Ecto neural progenitor cell (in vitro differentiated cells): ENCODE data around the gene CLDN8.

Experiments used
- DNase-seq: peaks from one replicate; pipeline ENCODE4 v3.0.0-alpha.2; 2018; ENCODE audit warnings: low spot score

The CLDN8 gene

DNA sequence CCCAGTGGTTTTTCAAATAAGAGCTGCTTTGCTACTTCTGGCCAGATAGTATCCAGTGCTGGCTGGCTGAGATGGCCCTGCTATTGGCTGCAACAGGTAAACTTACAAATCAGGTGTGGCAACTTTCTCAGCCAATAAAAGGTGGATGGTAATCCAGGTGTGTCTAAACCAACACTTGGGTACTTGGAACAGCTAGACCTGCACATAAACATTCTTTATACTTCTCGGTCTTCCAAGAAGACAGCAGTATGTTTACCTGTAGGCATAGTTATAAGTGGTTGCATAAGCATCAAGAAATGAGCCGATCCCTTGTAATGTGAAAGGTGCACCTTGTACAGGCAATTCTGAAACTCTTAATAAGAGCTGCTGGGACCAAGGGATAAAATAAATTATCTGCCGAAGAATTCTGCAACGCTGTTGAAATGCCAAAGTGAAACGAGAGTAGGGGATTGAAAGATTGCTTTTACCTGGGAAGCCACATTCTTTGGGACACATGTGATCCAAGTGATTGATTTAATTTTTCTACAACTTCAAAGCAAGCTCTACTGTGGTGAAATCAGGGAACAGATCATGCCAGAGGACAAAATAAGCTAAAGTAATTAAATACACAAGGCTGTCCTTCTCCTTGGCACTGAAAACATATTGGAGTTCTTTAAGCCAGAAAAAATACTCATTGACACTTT, at the start of gene CLDN8:
TSS of gene CLDN8 (minus strand) at position 57 of the 683 bp plus-strand sequence. CDS start 172 bp downstream, outside the sequence.
- DNase-seq = no peak

DNA sequence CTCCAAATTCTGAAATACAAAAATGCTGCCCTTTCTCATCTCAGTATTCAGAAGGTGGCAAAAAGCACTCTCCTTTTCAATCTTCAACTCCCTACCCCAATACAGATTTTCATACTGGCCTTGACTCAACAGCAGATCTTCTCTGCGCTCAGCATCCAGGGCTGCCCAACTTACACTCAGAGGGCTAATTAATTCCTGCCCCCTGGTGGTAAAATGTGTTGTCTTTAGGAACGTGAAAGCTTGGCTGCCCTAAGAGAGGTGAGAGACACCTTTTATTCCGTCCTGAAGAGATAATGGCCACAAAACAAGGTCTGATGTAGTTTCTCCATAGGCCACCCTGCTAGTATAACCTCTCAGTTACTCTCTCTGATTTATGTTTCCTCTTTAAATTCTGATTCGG, 41.9 kb upstream of the CLDN8 start:
- no peak for DNase-seq

DNA sequence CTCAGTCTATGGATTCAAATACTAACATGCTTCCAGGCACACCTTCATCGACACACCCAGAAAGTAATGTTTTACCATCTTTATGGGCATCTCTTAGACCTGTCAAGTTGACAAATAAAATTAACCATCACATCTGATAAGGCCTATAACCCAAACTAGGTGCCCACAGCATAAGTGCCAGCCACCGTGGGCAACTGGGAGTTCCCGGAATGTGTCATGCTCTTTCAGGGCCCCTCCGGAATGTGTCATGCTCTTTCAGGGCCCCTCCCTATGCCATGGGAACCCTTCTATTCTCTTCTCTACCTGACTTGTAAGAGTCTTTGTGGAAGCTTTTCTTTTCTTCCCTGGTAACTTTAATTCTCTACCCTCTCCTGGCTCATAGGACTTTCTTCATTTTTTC, 40.2 kb upstream of the CLDN8 start:
- DNase-seq = no peak

DNA sequence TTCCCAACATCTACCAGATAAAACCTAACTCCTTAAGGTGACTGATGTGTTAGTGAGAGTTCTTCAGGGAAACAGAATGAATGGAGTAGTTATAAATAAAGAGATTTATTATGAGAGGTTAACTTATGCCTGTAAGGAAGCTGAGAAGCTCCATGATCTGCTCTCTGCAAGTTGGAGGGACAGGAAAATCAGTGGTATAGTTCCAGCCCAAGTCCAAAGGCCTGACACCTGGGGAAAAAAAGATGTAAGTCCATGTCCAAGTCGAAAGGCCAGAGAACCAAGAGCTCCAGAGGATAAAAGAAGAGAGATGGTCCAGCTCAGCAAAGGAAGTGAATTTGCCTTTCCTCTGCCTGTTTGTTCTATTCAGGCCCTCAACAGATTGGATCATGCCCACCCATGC, 39.8 kb upstream of the CLDN8 start:
- DNase-seq = no peak

DNA sequence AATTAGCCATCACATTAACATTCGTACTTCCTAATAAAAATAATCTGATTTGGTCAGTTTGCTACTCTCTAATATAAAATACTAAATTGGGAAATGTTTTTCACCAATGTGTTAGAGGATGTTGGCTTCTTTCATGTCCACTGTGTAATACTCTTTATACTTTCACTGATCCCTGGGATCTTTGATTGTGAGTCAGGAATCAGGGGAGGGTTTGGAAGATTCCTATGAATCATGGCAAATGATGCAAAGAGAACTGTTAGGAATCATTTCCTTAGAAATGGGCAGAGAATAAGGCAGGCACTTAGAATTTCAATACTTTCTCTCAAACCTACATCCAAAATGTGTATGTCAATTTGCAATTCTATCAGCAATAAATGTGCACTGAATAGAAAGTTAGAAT, 35.9 kb upstream of the CLDN8 start:
- no peak for DNase-seq

DNA sequence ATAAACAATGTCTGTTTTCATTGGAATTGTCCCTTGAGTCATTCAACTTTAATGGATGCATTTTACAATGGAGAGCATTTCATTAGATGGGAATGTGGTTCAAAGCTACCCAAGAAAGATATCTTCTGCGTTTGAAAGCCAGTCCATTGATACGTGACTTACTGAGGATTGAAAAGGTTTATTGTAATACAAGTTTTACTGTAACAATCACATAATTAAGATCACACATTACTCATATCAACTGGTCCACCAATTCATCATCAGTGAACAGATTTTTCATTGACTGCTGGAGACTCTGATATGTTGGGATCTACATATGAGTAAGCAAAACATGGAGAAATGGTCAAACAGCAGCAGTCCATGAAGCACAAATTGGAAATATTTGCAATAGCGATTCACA, 34.0 kb upstream of the CLDN8 start:
- no peak for DNase-seq

DNA sequence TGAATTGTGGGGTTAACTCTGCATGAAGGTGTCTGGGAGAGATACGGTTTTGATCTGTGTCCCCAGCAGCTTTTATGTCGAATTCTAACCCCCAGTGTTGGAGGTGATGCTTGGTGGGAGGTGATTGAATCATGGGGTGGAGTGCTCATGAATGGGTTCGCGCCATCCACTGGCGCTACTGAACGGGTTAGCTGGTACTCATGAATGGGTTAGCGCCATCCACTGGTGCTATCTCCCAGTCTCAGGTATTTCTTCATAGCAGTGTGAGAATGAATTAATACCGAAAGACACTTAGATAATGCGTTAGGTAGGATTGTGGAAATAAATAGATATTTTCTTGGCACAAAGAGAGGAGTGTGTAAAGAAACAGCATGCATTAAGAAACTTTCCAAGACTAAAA, 32.9 kb upstream of the CLDN8 start:
- DNase-seq = no peak

DNA sequence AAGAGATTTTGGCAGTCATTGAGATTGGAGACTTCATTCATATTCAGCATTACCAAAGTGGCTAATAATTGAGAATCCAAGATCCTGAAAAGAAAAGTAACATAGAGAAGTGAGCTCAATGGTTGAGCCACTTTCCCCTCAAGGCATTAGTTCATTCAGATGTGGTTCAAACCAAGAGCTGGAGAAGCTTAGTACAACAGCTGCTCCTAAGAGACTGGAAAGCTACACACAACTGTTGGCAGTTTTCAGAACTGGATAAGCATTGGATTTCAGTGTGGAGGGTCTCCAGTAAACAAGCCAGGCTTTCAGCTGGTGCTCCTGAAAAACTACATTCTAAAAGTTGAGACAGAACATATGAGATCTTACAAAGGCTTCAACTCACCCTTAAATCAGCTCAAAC, 29.2 kb upstream of the CLDN8 start:
- DNase-seq = no peak

DNA sequence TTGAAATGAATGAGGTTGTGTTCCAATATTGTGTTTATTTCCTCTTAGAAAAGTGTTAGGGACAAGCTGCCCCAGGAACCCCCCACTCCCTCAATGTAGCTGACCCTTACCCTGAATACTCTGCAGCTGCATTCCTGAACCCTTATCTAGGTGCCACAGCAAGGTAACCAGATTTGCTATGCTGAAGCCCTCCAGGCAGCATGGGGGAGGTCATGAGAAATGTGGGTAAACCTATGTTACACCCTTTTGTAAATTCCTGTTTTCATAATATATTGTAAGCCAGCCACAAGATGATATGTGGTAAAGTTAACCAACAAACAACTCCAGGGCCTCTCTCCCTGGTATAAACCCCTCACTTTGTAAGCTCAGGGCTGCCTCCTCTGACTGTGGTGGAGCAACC, 27.8 kb upstream of the CLDN8 start:
- no peak for DNase-seq

DNA sequence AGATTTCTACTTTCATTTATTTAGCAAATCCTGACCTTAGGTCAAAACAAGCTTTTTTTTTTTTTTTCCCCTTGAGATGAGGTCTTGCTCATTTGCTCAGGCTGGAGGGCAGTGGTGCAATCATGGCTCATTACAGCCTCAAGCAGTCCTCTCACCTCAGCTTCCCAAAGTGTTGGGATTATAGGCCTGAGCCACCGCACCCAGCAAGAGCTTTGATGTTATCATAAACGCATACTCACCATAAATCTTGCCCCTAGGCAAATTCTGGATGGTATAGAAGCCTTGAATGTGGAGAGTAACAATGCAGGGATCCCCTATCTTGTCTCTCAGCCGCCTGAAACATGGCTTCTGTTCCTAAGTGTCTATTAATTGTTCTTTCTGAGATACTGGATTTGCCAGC, 24.8 kb upstream of the CLDN8 start:
- DNase-seq = no peak

DNA sequence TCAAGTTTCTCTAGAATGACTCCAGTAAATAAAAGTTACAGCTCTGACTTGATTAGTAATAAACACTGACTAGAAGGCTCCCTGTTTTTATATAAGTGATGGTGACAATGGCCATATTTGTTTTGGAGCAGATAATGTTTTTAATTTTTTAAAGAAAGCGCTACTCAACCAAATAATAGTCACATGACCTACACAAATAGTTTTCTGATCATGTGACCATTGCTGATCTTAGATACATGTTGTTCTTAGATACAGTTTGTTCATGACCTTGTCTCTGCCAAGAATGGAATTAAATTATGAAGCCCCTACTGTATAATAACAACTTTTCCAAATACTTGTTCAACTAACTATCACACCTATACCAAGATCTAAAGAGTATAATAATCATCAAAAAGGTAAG, 22.3 kb upstream of the CLDN8 start:
- no peak for DNase-seq

DNA sequence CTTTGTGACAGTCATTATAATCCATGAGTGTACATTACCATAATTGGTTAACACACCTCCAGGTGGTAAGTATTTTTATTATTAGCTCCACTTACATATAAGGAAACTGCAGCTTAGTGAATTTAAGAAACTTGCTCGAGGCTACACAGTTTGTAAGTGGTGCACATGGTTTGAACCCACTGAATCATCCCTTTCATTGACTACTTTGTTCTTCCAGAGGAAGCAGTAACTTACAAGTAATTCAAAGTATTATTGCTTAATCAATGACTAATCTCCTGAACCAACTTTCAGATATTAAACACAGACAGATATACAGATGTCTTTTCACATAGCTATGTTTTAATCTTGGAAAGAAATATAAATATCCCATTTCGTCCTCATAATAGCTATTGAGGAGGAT, 18.7 kb upstream of the CLDN8 start:
- DNase-seq = no peak

DNA sequence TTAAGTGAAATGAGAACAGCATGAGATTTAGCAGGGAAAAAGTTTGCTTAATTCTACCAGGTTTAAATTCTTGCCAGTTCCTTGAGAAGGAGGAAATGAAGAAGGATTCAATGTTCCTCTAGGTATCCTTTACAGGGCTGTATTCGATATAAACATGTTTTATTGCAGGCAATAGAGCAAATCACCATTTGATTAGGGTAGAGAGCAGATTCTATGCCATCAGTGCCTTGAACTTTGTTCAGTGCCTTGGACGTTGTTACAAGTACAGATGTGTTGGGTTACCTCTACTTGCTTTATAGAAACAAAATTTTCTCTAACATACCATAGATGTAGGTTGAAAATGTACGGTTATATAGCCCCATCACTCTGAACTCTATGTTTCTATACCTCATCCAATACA, 18.2 kb upstream of the CLDN8 start:
- no peak for DNase-seq

DNA sequence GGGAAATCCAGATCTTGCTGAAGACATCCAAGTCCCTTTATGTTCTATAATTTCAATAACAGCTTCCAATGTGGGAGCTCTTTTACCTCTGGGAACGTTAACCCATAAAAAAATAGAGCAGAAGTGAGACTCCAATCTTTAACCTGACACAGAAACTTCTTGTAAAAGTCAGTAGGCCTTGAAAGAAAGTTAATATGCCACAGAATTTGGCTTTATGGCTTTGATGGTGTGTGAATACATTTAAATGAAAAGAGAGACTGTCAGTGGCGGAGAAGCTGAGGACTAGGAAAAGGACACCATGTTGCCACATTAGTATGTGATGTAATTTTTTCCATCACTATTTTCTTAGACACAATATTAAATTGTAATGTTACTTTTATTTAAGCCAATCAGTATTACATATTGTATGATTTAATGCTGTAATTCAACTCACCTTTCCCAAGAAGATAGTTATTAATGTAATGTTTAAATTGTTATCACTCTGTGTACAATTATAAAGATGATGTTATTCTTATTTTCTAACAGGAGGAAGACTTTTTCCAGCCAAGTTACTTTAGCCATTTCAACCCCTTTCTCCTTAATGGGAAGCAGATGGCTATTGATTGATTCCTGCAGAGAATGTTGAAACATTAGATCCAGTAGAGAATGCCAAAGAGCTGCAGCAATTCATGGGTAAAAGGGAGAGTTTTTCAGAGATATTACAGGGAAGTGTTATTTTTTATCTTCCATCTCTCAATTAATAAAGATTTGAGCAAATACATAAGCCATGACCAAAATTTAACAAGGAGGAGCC, 17.5 kb upstream of the CLDN8 start:
- no peak for DNase-seq

DNA sequence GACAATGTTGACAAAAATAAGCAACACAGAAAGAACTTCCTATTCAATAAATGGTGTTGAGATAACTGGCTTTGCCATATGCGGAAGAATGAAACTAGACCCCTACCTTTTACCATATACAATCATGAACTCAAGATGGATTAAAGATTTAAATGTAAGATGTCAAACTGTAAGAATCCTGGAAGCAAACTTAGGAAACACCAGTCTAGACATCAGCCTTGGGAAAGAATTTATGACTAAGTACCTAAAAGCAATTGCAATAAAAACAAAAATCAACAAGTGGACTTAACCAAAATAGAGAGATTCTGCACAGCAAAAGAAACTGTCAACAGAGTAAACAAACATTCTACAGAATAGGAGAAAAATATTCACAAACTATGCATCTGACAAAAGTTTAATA, 16.1 kb upstream of the CLDN8 start:
- no peak for DNase-seq

DNA sequence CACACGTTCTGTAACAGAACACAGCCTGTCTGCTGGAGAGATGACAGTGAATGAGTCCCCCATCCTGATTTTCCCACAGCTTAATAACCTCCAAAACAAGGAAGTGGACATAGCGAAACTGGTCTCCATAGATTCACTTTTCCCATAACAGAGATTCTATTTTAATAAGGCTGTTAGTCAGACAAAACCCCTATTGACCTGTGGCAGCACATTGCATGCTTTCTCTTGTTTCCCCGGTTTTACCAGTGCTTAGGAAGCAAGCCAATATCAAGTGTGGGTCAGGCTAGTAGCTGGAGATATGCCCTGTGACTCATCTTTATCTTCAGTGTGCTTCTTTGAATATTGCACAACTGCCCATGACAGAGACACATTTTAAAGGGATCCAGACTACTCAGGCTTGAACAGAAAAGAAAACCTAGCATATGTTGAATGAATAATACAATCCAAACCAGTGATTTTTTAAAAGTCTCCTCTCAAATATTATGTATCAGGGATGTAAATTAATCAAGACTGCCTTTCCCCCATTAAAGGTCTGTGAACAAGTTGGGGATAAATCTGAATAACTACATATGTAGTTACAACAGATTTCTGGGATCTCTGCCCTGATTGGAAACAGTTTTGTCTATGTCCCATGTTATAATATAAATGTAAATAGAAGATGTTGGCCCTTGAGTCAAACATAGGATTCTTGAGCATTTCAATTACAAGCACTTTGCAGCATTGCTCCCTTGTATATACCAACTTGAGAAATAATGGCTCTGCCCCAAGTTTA, 11.9 kb upstream of the CLDN8 start:
- DNase-seq = no peak

DNA sequence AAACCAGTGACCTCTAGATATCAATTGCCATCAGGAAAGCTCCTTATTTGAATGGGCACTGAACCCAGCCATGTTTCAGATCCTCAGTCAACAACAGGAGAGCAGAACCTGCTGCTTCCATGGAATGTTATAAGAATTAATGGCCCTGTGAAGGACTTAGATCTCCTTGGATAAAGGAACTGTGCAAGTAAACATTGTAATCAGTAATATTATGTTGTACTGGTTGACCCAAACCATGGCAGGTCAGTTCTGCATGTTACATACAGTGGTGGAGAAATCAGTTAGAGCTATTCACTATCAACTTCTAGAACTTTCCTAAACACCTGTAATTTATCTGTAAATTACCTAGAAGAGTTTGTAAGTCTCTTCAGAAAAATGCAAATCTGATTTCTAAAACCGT, 11.2 kb upstream of the CLDN8 start:
- DNase-seq = no peak

DNA sequence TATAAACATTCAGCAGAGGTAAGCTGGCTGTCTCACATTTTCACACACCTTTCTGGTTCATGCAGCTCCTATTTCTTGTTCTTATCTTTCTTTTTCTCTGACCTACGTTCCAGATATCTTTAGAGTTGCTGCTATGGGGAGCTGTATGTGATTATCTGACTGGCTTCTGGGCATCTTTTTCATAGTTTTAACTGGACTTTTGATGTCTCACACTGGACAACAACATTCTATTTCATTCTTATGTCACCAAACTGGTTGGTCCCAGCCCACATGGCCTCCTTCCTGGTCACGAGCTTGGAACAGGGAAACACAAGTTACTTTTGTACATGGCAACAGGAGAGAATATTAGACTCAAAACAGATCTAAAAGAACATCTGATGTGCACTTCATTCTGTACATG, 7.7 kb upstream of the CLDN8 start:
- DNase-seq = no peak

DNA sequence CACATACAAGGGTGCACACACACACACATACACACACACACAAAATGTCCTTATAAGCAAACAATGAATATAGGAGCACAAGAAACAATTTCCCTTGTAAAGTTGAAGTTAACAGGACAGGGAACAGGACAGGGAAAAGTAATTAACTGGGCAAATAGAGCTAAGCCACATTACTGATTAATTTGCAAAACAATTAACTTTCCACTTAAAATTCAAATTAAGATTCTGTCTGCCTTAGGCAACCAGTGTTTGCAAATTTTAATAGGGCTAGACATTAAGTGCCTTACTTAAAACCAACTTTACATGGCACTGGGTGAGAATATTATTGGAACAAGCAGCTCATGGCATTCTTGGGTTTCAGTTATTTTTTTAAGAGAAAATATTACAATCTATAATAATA, 6.8 kb upstream of the CLDN8 start:
- no peak for DNase-seq

DNA sequence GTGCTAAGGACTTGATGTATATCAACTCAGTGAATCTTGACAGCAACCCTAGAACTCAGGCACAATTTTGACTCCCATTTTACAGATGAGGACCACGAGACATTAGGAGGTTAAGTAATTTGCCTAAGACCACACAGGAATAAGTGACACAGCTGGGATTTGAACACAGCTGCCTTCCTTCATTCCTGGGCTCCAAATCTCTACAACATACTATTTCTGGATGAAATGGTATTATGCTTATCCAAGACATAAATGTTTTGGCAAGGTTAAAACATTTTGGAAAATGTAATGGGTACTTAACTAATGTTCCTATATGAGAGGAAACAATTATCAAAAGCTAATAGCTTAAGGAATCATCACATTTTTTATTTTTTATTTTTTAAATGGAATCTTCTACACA, 4.8 kb downstream of the CLDN8 start:
- DNase-seq = no peak

DNA sequence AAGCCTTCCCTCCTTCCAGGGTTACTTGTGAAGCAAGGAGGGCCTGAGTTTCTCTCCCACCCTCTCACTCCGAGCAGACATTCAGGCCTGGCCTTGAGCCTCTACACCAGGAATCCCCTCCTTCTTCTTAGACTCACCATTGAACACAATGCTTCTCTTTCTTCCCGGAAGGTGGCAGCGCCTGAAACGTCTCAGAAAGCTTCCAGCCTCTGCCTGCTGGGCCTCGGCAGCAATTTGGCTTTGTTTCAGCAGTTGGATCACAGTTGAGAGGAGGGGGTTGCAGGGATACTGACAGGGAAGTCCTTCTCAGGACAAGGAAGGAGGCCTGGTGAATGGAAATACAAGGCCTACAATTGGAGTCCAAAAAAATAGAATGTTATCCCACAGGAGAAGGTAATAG, 6.3 kb downstream of the CLDN8 start:
- peak; percentile 49 for DNase-seq

DNA sequence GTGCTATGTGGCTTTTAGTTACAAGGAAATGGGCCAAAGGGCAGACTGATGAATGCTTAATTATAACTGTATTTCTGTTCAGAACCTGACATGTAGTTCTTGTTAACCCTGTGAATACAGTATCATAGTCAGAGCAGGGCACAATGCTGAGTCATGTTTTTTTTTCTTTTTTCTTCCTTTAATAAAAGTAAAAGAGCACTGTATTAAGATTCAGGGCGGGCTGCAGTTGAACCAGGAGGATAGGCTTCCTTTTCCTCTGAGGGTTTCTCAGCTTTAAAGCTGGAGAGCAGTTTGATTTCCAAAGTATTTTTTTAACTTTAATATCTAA, 8.7 kb downstream of the CLDN8 start:
- no peak for DNase-seq

DNA sequence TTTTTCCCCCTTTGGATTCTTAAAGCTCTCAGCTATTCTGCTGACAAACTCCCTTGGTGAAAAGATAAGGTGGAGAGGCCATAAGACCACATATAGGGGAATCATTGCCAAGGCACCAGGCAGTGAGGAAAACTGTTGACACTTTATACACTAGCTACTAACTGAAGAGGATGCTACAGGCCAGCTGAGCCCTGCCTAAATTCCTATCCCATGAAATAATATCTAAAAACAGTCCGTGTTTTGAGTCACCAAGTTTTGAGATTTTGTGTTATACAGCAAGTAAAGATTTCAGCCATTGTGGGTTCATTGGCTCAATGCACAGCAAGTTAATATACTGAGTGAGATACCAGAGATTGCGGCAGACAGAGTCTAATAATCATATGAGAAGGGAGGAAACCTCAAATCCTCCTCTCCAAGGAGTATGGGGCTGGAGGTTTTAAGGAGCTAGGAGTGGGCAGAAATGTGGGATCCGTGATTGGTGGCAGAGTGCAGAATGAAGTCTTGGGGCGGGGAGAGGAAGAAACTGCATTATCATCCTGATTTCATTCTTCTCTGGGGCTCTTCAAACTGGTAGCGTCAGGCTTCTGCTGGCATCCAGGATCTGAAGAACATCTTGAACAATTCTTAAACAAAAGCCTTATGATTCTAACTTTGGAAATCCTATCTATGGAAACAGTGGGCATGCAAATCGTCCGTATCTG, 9.2 kb downstream of the CLDN8 start:
- no peak for DNase-seq
